Duodenal mucosa (tissue), 2 donors: ENCODE data around the gene PCDHGB1.
"Not testable (repeated sequence)": the region's sequence is repeated elsewhere in the genome, so short reads cannot be mapped to it uniquely, and the experiment has no call there.

Experiments
- H3K27ac ChIP-seq: one replicate; pipeline ENCODE4 v1.7.0; 2013; ENCODE audit warnings: low read depth, low read length
- H3K27me3 ChIP-seq, 2 donors: one replicate each; pipeline ENCODE4 v1.7.0; 2013; ENCODE audit warnings: low read length in 2 of 2, control low read depth in 1 of 2; ENCODE audit not compliant: insufficient read depth in 2 of 2, control insufficient read depth in 1 of 2
- H3K36me3 ChIP-seq, 2 donors: one replicate each; pipeline ENCODE4 v1.7.0; 2013; ENCODE audit warnings: low read length in 2 of 2, control low read depth in 1 of 2; ENCODE audit not compliant: insufficient read depth in 2 of 2, control insufficient read depth in 1 of 2
- H3K4me1 ChIP-seq, 2 donors: one replicate each; pipeline ENCODE4 v1.7.0; 2013; ENCODE audit warnings: low read length in 2 of 2, control low read depth in 1 of 2; ENCODE audit not compliant: insufficient read depth in 2 of 2, control insufficient read depth in 1 of 2
- H3K4me3 ChIP-seq, 2 donors: one replicate each; pipeline ENCODE4 v1.7.0; 2013; ENCODE audit warnings: low read length in 2 of 2, low read depth in 1 of 2
- H3K9ac ChIP-seq, 2 donors: one replicate each; pipeline ENCODE4 v1.7.0; 2013; ENCODE audit warnings: low read length in 2 of 2, low read depth in 1 of 2
- H3K9me3 ChIP-seq, 2 donors: one replicate each; pipeline ENCODE4 v1.7.0; 2013; ENCODE audit warnings: low read length in 2 of 2, control low read depth in 1 of 2; ENCODE audit not compliant: control insufficient read depth in 1 of 2

The PCDHGB1 gene

DNA sequence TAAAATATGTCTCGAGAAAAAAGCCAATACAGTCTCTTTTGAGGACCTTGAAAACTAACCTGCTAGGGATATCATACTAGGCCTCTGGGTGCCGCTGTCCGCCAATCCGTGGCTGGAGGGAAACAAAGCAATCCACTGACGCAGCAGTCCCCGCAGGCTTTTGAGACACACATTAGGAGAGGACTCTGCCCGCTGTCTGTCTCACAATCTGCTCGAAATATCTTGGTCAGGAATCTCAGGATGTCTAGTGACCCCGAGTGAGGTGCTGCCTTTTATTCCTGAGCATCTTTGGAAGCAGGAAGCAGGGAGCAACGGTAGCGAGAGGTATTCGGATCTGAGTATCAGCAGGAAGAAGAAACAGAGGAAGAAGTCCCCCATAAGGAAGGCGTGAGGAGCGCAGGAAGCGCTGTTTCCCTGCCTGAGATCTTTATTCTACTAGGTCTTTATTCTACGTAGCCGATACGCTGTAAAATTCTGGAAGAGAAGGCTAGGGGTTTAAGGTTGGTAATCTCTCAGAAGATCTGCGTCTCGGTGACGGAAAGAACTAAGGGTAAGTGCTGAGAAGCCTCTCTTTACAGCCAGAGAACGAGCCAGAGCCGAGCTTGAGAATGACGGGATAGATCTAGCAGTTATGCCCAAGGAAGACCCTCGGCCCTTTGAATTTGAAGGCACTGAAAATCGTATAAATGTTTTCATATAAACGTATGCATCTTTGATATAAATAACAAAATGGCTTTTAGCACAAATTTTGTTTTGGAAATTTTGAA, 23.6 kb upstream of the PCDHGB1 start:
- H3K27me3 ChIP-seq, result no peaks in the 10 kb centered on the region
- H3K4me3 ChIP-seq, result peak overlapping the region; percentile 61 to 62
- H3K9me3 ChIP-seq, result peaks cover 25 to 40% of the 10 kb centered on the region in 2 donors
- H3K9ac ChIP-seq, result peak overlapping the region; percentile 19 to 55
- no peaks in the 10 kb centered on the region for H3K4me1 ChIP-seq
- no peaks in the 10 kb centered on the region for H3K36me3 ChIP-seq
- no peak overlapping the region for H3K27ac ChIP-seq

- no peak overlapping the region for H3K27ac ChIP-seq
- no peak overlapping the region for H3K9ac ChIP-seq
- no peaks in the 10 kb centered on the region for H3K36me3 ChIP-seq
- no peaks in the 10 kb centered on the region for H3K27me3 ChIP-seq
- H3K4me1 ChIP-seq, result no peaks in the 10 kb centered on the region
- H3K9me3 ChIP-seq, result peaks cover 17 to 29% of the 10 kb centered on the region in 2 donors
- no peak overlapping the region for H3K4me3 ChIP-seq
Measured at GRCh38 chr5:141328231-141328630, 21.7 kb upstream of the PCDHGB1 start.

DNA sequence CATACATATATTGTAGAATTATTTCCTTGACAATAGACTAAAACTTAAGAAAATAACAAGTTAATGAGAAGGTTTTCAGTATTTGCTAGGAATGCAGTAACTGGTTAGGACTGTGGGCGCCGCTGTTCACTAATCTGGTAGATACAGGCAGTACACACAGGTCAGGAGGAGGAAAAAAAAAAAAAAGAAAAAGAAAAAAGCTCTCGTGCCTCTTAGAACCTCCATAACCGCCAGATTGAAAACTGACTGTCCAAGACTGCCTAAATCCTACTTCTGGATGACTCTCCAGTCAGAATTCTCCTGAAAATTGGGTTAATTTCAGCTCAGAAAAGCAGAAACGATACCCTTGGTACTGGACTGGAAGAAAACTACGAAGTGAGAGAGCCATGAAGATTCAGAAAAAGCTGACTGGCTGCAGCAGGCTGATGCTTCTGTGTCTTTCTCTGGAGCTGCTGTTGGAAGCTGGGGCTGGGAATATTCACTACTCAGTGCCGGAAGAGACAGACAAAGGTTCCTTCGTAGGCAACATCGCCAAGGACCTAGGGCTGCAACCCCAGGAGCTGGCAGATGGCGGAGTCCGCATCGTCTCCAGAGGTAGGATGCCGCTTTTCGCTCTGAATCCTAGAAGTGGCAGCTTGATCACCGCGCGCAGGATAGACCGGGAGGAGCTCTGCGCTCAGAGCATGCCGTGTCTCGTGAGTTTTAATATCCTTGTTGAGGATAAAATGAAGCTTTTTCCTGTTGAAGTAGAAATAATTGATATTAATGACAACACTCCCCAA, 19.4 kb upstream of the PCDHGB1 start, which contains the start of gene PCDHGA1:
Gene PCDHGA1, plus strand, starts transcription at position 216 of the 782 bp plus-strand sequence.
- H3K9ac ChIP-seq, result no peak within 1 kb of the TSS
- H3K36me3 ChIP-seq, result no peaks in the 10 kb centered on the region
- no peaks in the 10 kb centered on the region for H3K27me3 ChIP-seq
- H3K27ac ChIP-seq, result no peak within 1 kb of the TSS
- no peaks in the 10 kb centered on the region for H3K4me1 ChIP-seq
- no peak within 1 kb of the TSS for H3K4me3 ChIP-seq
- H3K9me3 ChIP-seq, result peaks cover 17 to 22% of the 10 kb centered on the region in 2 donors

GRCh38 chr5:141332571-141332970, 17.3 kb upstream of the PCDHGB1 start:
- not testable (repeated sequence) for H3K4me3 ChIP-seq, H3K9ac ChIP-seq, H3K36me3 ChIP-seq, H3K27me3 ChIP-seq, H3K4me1 ChIP-seq, H3K27ac ChIP-seq
- peaks cover 17 to 23% of the 10 kb centered on the region in 2 donors for H3K9me3 ChIP-seq

DNA sequence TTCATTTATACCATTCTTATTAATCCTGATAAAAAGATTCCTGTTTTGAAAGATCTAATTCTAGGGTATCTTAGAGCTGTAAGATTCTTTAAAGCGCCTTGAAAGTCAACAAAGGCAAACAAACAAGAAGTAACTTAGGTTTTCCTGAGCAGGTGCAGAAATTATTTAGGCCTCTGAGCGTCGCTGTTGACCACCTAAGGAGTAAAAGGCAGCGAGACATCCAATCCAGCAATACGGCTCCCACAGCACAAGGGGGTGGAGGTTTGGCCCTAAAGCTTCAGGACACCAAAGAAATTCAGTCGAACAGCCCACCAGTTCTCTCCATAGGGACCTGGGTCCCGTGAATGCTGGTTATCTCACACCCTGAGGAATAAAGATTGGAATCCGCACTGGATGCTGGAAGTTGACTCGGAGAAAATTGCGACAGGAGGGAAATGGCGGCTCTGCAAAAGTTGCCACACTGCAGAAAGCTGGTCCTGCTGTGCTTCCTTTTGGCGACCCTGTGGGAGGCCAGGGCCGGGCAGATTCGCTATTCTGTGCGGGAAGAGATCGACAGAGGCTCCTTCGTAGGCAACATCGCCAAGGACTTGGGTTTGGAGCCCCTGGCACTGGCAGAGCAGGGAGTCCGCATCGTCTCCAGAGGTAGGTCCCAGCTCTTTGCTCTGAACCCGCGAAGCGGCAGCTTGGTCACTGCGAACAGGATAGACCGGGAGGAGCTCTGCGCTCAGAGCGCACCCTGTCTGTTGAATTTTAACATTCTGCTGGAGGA, 11.2 kb upstream of the PCDHGB1 start, which contains the start of gene PCDHGA2:
Gene PCDHGA2, plus strand, starts transcription at position 223 of the 769 bp plus-strand sequence.
- H3K4me1 ChIP-seq, result no peaks in the 10 kb centered on the region
- H3K4me3 ChIP-seq, result peak within 1 kb of the TSS in 1 of 2 donors; percentile 30
- no peaks in the 10 kb centered on the region for H3K27me3 ChIP-seq
- H3K27ac ChIP-seq, result no peak within 1 kb of the TSS
- H3K36me3 ChIP-seq, result no peaks in the 10 kb centered on the region
- peaks cover 32 to 39% of the 10 kb centered on the region in 2 donors for H3K9me3 ChIP-seq
- H3K9ac ChIP-seq, result no peak within 1 kb of the TSS

- H3K4me3 ChIP-seq, H3K9ac ChIP-seq, H3K27me3 ChIP-seq, H3K36me3 ChIP-seq, H3K27ac ChIP-seq, H3K4me1 ChIP-seq: not testable (repeated sequence)
- peaks cover 35 to 51% of the 10 kb centered on the region in 2 donors for H3K9me3 ChIP-seq
Measured at GRCh38 chr5:141340781-141341354, 9.0 kb upstream of the PCDHGB1 start.

DNA sequence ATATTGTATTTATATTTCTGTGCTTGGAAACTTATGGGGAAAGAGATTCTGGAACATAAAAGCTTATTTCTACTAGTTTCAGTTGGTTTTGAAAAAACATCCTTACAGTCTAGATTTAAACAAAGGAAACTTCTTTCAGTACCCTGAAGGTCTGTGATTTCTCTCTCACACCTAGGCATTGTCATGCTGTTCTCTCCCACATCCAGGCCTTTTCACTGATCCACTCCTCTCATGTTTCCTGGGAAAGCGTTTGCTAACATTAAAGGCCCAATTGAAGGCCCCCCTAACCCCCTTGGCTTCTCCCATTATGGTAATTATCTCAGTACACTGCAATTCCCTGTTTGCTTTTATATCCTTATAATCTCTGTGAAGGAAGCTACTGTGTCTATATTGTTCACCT, 7.1 kb upstream of the PCDHGB1 start:
- H3K27ac ChIP-seq, result no peak overlapping the region
- H3K4me3 ChIP-seq, result no peak overlapping the region
- no peak overlapping the region for H3K9ac ChIP-seq
- no peaks in the 10 kb centered on the region for H3K36me3 ChIP-seq
- H3K4me1 ChIP-seq, result no peaks in the 10 kb centered on the region
- peaks cover 29 to 49% of the 10 kb centered on the region in 2 donors for H3K9me3 ChIP-seq
- no peaks in the 10 kb centered on the region for H3K27me3 ChIP-seq

- H3K4me3 ChIP-seq, result peak within 1 kb of the TSS in 1 of 2 donors; percentile 10
- no peaks in the 10 kb centered on the region for H3K4me1 ChIP-seq
- H3K27me3 ChIP-seq, result no peaks in the 10 kb centered on the region
- H3K9me3 ChIP-seq, result peaks cover 29 to 46% of the 10 kb centered on the region in 2 donors
- no peak within 1 kb of the TSS for H3K27ac ChIP-seq
- H3K36me3 ChIP-seq, result no peaks in the 10 kb centered on the region
- no peak within 1 kb of the TSS for H3K9ac ChIP-seq
Measured at GRCh38 chr5:141343242-141343952, 6.5 kb upstream of the PCDHGB1 start, which contains the start of gene PCDHGA3. Gene PCDHGA3, plus strand, starts transcription at chr5:141343829. Its CDS starts 205 bp downstream, at chr5:141344034.

- H3K4me1 ChIP-seq, result no peaks in the 10 kb centered on the region
- H3K9me3 ChIP-seq, result peaks cover 24 to 41% of the 10 kb centered on the region in 2 donors
- H3K36me3 ChIP-seq, result no peaks in the 10 kb centered on the region
- H3K4me3 ChIP-seq, result peak overlapping the region in 1 of 2 donors; percentile 10
- H3K27me3 ChIP-seq, result no peaks in the 10 kb centered on the region
- no peak overlapping the region for H3K27ac ChIP-seq
- no peak overlapping the region for H3K9ac ChIP-seq
Measured at GRCh38 chr5:141343953-141344463, 5.9 kb upstream of the PCDHGB1 start.
